Gastrocnemius medialis (tissue), 4 donors: ENCODE data around the gene OR1D5.
"Not testable (repeated sequence)": the region's sequence is repeated elsewhere in the genome, so short reads cannot be mapped to it uniquely, and the experiment has no call there.

Experiments used
- POLR2A ChIP-seq, 2 donors: fragments of 450-650 bp; IDR thresholded peaks; one replicate each; pipeline ENCODE4 v1.6.1; 2017; ENCODE audit warnings: antibody characterized with exemption in 2 of 2, mild to moderate bottlenecking in 2 of 2, moderate library complexity in 2 of 2
- TF ChIP-seq, protein P1 (sequence below), 5 experiments: fragments of 450-650 bp in 3 of 5; fragments of 200-600 bp in 2 of 5; sonication (generic) in 2 of 5; IDR thresholded peaks in 4 of 5; conservative IDR thresholded peaks in 1 of 5; 1 replicate in 4 of 5; 2 replicates in 1 of 5; pipeline ENCODE4 v1.5.1; 2016 to 2019; ENCODE audit warnings: antibody characterized with exemption in 5 of 5, mild to moderate bottlenecking in 3 of 5, moderate library complexity in 3 of 5

- TF ChIP-seq, protein P1, sequence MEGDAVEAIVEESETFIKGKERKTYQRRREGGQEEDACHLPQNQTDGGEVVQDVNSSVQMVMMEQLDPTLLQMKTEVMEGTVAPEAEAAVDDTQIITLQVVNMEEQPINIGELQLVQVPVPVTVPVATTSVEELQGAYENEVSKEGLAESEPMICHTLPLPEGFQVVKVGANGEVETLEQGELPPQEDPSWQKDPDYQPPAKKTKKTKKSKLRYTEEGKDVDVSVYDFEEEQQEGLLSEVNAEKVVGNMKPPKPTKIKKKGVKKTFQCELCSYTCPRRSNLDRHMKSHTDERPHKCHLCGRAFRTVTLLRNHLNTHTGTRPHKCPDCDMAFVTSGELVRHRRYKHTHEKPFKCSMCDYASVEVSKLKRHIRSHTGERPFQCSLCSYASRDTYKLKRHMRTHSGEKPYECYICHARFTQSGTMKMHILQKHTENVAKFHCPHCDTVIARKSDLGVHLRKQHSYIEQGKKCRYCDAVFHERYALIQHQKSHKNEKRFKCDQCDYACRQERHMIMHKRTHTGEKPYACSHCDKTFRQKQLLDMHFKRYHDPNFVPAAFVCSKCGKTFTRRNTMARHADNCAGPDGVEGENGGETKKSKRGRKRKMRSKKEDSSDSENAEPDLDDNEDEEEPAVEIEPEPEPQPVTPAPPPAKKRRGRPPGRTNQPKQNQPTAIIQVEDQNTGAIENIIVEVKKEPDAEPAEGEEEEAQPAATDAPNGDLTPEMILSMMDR (IDR thresholded peaks at IDR 0.05 in 4 of 5, conservative IDR thresholded peaks at IDR 0.05 in 1 of 5): not testable (repeated sequence)
- TF ChIP-seq POLR2A (IDR thresholded peaks at IDR 0.05): not testable (repeated sequence)
Measured at GRCh38 chr17:3062824-3063377, 506 bp downstream of the OR1D5 start.
